ENCODE results near the gene EYA4.

Gene EYA4

DNA sequence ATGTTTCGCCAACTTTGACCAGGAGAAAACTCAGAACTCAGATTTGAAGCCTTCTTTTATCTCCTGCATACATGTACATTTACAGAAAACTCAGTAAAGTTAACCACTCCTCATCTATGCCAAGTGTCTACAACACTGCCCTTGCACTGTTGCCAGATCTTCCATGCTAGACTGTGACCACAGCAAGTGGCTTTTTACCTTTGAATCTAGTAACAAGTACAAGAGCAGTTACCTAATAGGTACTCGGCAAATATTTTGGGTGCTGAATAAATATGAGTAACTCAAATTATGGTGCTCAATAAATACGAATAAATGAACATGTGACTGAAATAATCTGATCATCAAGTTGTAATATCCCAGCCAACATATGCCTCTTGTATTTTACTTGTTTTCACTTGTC is 184.9 kb downstream of the EYA4 start:
- H3K9ac ChIP-seq (ENCODE audit: low read length in 5 of 5): no peak overlapping the region

DNA sequence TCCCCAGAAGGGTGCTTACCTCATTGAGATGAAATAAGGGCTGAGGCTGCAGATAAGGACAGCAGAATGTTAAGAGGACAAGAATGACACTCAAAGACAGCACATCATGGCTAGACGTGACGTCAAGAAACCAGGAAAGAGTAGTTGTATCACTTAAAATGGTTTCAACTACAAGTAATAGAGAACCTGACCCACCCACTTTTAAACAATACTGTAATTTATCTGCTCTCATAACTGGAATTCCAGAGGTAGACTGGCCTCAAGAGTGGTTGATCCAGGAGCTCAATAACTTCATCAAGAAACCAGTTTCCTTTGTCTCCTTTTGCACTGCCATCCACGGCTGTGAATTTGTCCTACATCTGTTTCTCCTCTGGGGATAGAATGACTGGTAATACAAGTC is 187.1 kb downstream of the EYA4 start:
- no peak overlapping the region for H3K27ac ChIP-seq (ENCODE audit: low read depth, low read length)
- no peaks in the 10 kb centered on the region for H3K36me3 ChIP-seq (ENCODE audit: control insufficient read depth in 5 of 5, insufficient read depth in 5 of 5, low read length in 5 of 5)
- H3K4me1 ChIP-seq (ENCODE audit: control insufficient read depth in 5 of 5, insufficient read depth in 5 of 5, low read length in 5 of 5): peaks cover 0 to 12% (median 6%) of the 10 kb centered on the region in 5 donors
- H3K4me3 ChIP-seq (ENCODE audit: low read depth in 1 of 5, low read length in 5 of 5): no peak overlapping the region
- H3K9me3 ChIP-seq (ENCODE audit: control insufficient read depth in 5 of 5, low read length in 5 of 5): no peaks in the 10 kb centered on the region
- H3K27me3 ChIP-seq (ENCODE audit: control insufficient read depth in 5 of 5, insufficient read depth in 4 of 5, low read length in 5 of 5): no peaks in the 10 kb centered on the region
- H3K9ac ChIP-seq (ENCODE audit: low read length in 5 of 5): no peak overlapping the region

More for the DNA sequence above, 184.9 kb downstream of the EYA4 start:
- no peak overlapping the region for H3K4me3 ChIP-seq (ENCODE audit: low read depth in 1 of 5, low read length in 5 of 5)
- no peaks in the 10 kb centered on the region for H3K27me3 ChIP-seq (ENCODE audit: control insufficient read depth in 5 of 5, insufficient read depth in 4 of 5, low read length in 5 of 5)
- H3K4me1 ChIP-seq (ENCODE audit: control insufficient read depth in 5 of 5, insufficient read depth in 5 of 5, low read length in 5 of 5): no peaks in the 10 kb centered on the region
- no peaks in the 10 kb centered on the region for H3K9me3 ChIP-seq (ENCODE audit: control insufficient read depth in 5 of 5, low read length in 5 of 5)
- no peak overlapping the region for H3K27ac ChIP-seq (ENCODE audit: low read depth, low read length)
- no peaks in the 10 kb centered on the region for H3K36me3 ChIP-seq (ENCODE audit: control insufficient read depth in 5 of 5, insufficient read depth in 5 of 5, low read length in 5 of 5)

DNA sequence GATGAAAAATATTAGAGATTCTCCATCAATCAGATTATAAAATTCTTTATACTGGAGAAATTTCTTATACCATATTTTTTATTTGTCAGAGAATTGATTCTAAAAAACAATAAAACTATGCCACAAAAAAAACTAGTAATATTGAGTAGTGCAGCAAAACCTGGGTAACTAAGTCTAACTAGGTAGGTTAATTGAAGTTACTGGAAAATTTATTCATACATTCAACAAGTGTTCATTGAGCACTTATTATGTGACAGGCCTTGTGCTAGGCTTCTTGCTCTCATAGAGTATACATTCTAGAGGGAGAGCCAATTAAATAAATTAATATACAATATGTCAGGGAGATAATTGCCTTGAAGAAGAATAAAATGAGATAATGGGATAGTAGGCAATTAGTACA is 189.4 kb downstream of the EYA4 start:
- Histone ChIP-seq H3K9me3 (ENCODE audit: control insufficient read depth in 5 of 5, low read length in 5 of 5) (no peaks in the 10 kb centered on the region), H3K36me3 (ENCODE audit: control insufficient read depth in 5 of 5, insufficient read depth in 5 of 5, low read length in 5 of 5) (no peaks in the 10 kb centered on the region), H3K4me3 (ENCODE audit: low read depth in 1 of 5, low read length in 5 of 5) (no peak overlapping the region), H3K9ac (ENCODE audit: low read length in 5 of 5) (no peak overlapping the region), H3K27ac (ENCODE audit: low read depth, low read length) (no peak overlapping the region), H3K4me1 (ENCODE audit: control insufficient read depth in 5 of 5, insufficient read depth in 5 of 5, low read length in 5 of 5) (peaks cover 0 to 12% (median 6%) of the 10 kb centered on the region in 5 donors), H3K27me3 (ENCODE audit: control insufficient read depth in 5 of 5, insufficient read depth in 4 of 5, low read length in 5 of 5) (no peaks in the 10 kb centered on the region)

DNA sequence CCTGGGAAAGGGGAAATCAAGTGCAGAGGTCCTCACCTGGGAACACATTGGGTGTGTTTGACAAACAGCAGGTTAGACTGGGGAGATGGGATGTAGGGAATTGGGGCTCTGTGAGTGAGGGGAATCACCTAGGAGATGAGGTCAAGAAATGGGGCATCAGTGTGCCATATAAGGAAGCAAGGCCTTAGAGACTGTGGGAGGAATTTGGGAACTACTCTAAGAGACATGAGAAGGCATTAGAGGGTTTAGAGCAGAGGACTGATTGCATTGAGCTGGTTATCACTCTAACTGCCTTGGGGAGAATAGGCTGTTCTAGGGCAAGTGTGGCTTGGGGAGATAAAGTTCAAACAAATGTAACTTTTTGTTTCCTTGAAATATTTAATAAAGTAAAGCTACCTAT is 189.9 kb downstream of the EYA4 start:
- Histone ChIP-seq H3K36me3 (ENCODE audit: control insufficient read depth in 5 of 5, insufficient read depth in 5 of 5, low read length in 5 of 5) (no peaks in the 10 kb centered on the region), H3K4me1 (ENCODE audit: control insufficient read depth in 5 of 5, insufficient read depth in 5 of 5, low read length in 5 of 5) (peaks cover 0 to 12% (median 6%) of the 10 kb centered on the region in 5 donors), H3K27ac (ENCODE audit: low read depth, low read length) (no peak overlapping the region), H3K27me3 (ENCODE audit: control insufficient read depth in 5 of 5, insufficient read depth in 4 of 5, low read length in 5 of 5) (no peaks in the 10 kb centered on the region), H3K4me3 (ENCODE audit: low read depth in 1 of 5, low read length in 5 of 5) (no peak overlapping the region), H3K9me3 (ENCODE audit: control insufficient read depth in 5 of 5, low read length in 5 of 5) (no peaks in the 10 kb centered on the region), H3K9ac (ENCODE audit: low read length in 5 of 5) (no peak overlapping the region)

DNA sequence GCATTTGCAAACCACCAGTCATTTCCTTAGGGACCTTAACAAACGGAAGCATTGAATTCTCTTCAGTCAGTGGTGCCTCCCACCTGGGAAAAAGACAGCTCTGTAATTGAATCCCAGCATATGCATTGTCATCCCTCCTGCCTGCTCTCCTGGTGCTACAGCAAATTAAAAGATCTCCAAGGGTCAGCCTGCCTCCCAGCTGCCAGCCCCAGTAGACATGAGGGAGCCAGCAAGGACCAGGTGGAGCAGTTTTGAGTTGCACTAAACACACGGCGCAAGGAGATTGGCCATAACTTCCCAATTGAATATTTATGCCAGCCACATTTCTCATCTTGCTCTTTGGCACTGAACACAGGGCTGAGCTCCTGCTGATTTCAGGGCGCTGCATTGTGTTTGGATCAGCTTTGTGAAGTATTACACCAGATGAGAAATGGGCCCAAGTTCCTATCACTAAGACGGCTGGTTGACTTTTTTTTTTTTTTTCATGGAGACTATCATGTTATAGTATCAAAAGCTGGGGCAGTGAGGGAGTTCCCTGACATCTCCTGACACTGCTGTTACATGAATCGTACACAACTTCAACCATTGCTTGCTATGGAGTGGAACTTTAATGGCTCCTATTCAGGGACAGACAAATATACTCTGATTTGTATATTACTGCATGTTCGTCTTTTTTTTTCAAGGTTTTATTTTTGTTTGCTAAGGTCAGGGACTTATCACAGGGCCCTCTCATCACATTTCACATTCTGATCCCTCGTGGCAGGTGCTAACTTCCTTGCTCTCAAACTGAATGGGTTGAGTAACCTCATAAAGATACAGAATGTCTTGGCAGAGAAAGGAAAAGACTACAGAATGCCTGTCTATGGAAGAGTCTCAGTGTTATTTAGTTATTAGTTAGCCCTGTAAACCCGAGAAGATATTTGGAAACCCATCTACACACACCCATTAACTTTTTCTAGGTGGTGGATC is 191.1 kb downstream of the EYA4 start:
- Histone ChIP-seq H3K27ac (ENCODE audit: low read depth, low read length) (no peak overlapping the region), H3K27me3 (ENCODE audit: control insufficient read depth in 5 of 5, insufficient read depth in 4 of 5, low read length in 5 of 5) (no peaks in the 10 kb centered on the region), H3K4me3 (ENCODE audit: low read depth in 1 of 5, low read length in 5 of 5) (no peak overlapping the region), H3K36me3 (ENCODE audit: control insufficient read depth in 5 of 5, insufficient read depth in 5 of 5, low read length in 5 of 5) (no peaks in the 10 kb centered on the region), H3K9me3 (ENCODE audit: control insufficient read depth in 5 of 5, low read length in 5 of 5) (no peaks in the 10 kb centered on the region), H3K4me1 (ENCODE audit: control insufficient read depth in 5 of 5, insufficient read depth in 5 of 5, low read length in 5 of 5) (peaks cover 0 to 12% (median 6%) of the 10 kb centered on the region in 5 donors), H3K9ac (ENCODE audit: low read length in 5 of 5) (no peak overlapping the region)

DNA sequence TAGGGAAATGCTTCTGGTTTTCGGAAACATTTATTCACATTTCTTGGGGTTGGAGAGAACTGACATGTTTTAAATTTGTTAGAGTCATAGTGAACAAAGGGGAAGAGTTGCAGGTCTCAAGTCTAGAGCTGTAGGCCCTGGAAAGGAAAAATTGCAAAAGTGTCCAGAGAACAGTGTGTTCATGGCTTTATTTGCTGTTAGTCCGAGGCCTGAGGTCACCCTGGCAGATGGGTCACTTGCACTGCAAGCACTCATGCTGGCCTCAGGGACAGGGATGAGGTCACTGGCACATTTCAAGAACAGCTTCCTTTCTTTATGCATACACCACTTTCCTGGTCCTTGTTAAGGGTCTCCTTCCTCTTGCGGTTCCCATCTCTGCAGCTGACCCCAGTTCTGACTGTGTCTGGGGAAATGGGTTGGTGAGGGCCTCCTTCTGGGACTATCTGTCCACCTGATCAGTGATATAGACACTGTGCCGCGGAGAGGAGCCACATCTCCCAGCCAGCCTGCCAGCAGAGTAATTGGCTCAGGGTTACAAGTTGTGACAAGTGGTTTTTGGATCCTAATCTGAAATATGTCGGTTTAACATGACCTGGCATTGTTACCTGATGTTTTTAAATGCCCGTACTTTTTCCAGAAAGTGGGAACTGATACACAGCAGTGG is 194.0 kb downstream of the EYA4 start:
- no peak overlapping the region for H3K27ac ChIP-seq (ENCODE audit: low read depth, low read length)
- peaks cover 0 to 15% (median 6%) of the 10 kb centered on the region in 5 donors for H3K4me1 ChIP-seq (ENCODE audit: control insufficient read depth in 5 of 5, insufficient read depth in 5 of 5, low read length in 5 of 5)
- no peaks in the 10 kb centered on the region for H3K9me3 ChIP-seq (ENCODE audit: control insufficient read depth in 5 of 5, low read length in 5 of 5)
- no peak overlapping the region for H3K4me3 ChIP-seq (ENCODE audit: low read depth in 1 of 5, low read length in 5 of 5)
- H3K9ac ChIP-seq (ENCODE audit: low read length in 5 of 5): no peak overlapping the region
- no peaks in the 10 kb centered on the region for H3K36me3 ChIP-seq (ENCODE audit: control insufficient read depth in 5 of 5, insufficient read depth in 5 of 5, low read length in 5 of 5)
- no peaks in the 10 kb centered on the region for H3K27me3 ChIP-seq (ENCODE audit: control insufficient read depth in 5 of 5, insufficient read depth in 4 of 5, low read length in 5 of 5)

DNA sequence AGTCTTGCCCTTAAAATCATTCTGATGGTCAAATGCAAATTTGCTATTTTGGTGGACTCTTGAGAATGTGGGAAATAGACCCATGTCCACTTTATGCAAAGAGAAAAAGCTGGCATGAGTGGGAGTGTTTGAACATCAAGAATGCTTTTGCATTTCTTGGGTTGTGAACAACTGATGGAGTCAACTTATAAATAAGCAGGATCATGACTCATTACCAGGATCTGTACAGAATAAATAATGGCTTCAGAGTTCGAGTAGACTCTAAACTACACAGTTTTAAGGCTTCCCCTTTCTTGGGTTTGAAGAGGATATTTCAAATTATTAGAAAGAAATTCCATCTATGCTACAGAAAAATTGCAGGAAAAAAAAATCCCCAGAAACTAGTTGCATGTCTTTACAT is 195.5 kb downstream of the EYA4 start:
- Histone ChIP-seq H3K27ac (ENCODE audit: low read depth, low read length) (no peak overlapping the region), H3K9ac (ENCODE audit: low read length in 5 of 5) (no peak overlapping the region), H3K27me3 (ENCODE audit: control insufficient read depth in 5 of 5, insufficient read depth in 4 of 5, low read length in 5 of 5) (no peaks in the 10 kb centered on the region), H3K36me3 (ENCODE audit: control insufficient read depth in 5 of 5, insufficient read depth in 5 of 5, low read length in 5 of 5) (no peaks in the 10 kb centered on the region), H3K4me3 (ENCODE audit: low read depth in 1 of 5, low read length in 5 of 5) (no peak overlapping the region), H3K9me3 (ENCODE audit: control insufficient read depth in 5 of 5, low read length in 5 of 5) (no peaks in the 10 kb centered on the region), H3K4me1 (ENCODE audit: control insufficient read depth in 5 of 5, insufficient read depth in 5 of 5, low read length in 5 of 5) (peaks cover 0 to 12% (median 6%) of the 10 kb centered on the region in 5 donors)

DNA sequence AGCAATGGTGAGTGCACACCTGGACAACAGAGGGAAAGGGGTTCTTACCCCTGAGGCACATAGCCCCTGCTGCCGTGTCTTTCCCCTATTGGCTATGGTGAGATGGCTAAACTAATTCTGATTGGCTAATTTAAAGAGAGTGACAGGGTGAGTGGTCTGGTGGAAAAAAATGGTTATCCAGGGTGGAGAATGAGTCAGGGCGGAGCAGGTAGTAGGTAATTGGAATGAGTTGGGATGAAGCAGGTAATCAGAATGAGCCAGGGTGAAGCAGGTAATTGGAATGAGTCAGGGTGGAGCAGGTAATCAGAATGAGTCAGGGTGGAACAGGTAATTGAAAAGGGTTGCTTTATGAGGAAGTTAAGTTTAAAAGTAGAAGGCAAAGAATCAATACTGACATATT is 200.3 kb downstream of the EYA4 start:
- H3K9me3 ChIP-seq (ENCODE audit: control insufficient read depth in 5 of 5, low read length in 5 of 5): no peaks in the 10 kb centered on the region

DNA sequence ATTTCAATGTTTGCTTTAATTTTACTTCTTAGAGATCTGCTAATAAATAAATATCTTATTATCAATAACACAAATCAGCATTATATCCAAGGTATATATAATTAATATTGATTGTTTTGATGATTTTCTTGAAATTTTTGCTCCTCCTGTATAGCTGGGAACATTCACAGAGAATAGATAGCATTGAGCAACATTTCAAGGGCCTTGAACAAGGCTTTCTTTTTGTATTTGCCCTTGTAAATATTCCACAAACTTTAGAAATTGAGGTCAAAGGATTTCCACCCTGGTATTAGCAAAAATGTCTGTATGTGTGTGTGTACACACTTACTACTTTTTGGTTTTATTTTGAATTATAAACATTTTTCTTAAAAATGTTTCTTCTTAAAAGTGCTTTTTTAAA is 205.6 kb downstream of the EYA4 start:
- no peak overlapping the region for H3K9ac ChIP-seq (ENCODE audit: low read length in 5 of 5)
- H3K36me3 ChIP-seq (ENCODE audit: control insufficient read depth in 5 of 5, insufficient read depth in 5 of 5, low read length in 5 of 5): no peaks in the 10 kb centered on the region
- H3K27me3 ChIP-seq (ENCODE audit: control insufficient read depth in 5 of 5, insufficient read depth in 4 of 5, low read length in 5 of 5): no peaks in the 10 kb centered on the region
- H3K4me1 ChIP-seq (ENCODE audit: control insufficient read depth in 5 of 5, insufficient read depth in 5 of 5, low read length in 5 of 5): peaks cover 0 to 15% (median 2%) of the 10 kb centered on the region in 5 donors
- no peaks in the 10 kb centered on the region for H3K9me3 ChIP-seq (ENCODE audit: control insufficient read depth in 5 of 5, low read length in 5 of 5)
- H3K27ac ChIP-seq (ENCODE audit: low read depth, low read length): no peak overlapping the region
- no peak overlapping the region for H3K4me3 ChIP-seq (ENCODE audit: low read depth in 1 of 5, low read length in 5 of 5)

More for the DNA sequence above, 200.3 kb downstream of the EYA4 start:
- no peak overlapping the region for H3K9ac ChIP-seq (ENCODE audit: low read length in 5 of 5)
- H3K27ac ChIP-seq (ENCODE audit: low read depth, low read length): no peak overlapping the region
- H3K4me3 ChIP-seq (ENCODE audit: low read depth in 1 of 5, low read length in 5 of 5): no peak overlapping the region
- no peaks in the 10 kb centered on the region for H3K36me3 ChIP-seq (ENCODE audit: control insufficient read depth in 5 of 5, insufficient read depth in 5 of 5, low read length in 5 of 5)
- H3K27me3 ChIP-seq (ENCODE audit: control insufficient read depth in 5 of 5, insufficient read depth in 4 of 5, low read length in 5 of 5): no peaks in the 10 kb centered on the region
- H3K4me1 ChIP-seq (ENCODE audit: control insufficient read depth in 5 of 5, insufficient read depth in 5 of 5, low read length in 5 of 5): peaks cover 0 to 4% (median 0%) of the 10 kb centered on the region in 5 donors

DNA sequence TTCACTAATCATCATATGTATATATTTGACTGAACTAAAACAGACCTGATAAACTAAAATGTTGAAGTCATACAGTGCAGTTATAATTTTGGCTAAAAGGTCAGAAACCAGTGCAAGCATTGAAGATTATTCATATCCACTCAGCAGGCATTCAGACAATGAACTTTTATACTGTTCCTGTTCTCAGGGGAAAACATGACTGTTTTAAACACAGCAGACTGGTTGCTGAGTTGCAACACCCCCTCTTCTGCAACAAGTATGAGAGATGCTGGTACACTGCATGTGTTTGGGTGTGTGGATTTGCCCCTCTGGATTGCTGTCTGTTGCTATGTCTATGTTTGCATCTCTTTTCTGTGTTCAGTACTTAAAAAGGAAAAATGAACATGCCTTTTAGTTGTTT is 206.8 kb downstream of the EYA4 start:
- H3K36me3 ChIP-seq (ENCODE audit: control insufficient read depth in 5 of 5, insufficient read depth in 5 of 5, low read length in 5 of 5): no peaks in the 10 kb centered on the region
- H3K9ac ChIP-seq (ENCODE audit: low read length in 5 of 5): no peak overlapping the region

More for the DNA sequence above, 206.8 kb downstream of the EYA4 start:
- Histone ChIP-seq H3K27ac (ENCODE audit: low read depth, low read length) (no peak overlapping the region), H3K4me3 (ENCODE audit: low read depth in 1 of 5, low read length in 5 of 5) (no peak overlapping the region), H3K9me3 (ENCODE audit: control insufficient read depth in 5 of 5, low read length in 5 of 5) (no peaks in the 10 kb centered on the region), H3K27me3 (ENCODE audit: control insufficient read depth in 5 of 5, insufficient read depth in 4 of 5, low read length in 5 of 5) (no peaks in the 10 kb centered on the region), H3K4me1 (ENCODE audit: control insufficient read depth in 5 of 5, insufficient read depth in 5 of 5, low read length in 5 of 5) (peaks cover 0 to 15% (median 2%) of the 10 kb centered on the region in 5 donors)

All from subcutaneous abdominal adipose tissue (tissue), 5 donors.